Mammary epithelial cell (primary cell): ENCODE results near the gene WDFY3.

Experiments used
- CTCF ChIP-seq, 2 donors: IDR thresholded peaks in 1 of 2; conservative IDR thresholded peaks in 1 of 2; 2 replicates each; pipeline ENCODE4 v1.5.1; 2011 to 2012; ENCODE audit warnings: inconsistent platforms in 2 of 2, low read length in 2 of 2, mild to moderate bottlenecking in 2 of 2, control low read depth in 1 of 2, low read depth in 1 of 2; ENCODE audit not compliant: insufficient read depth in 1 of 2; ENCODE audit errors: extremely low read depth in 1 of 2
- EZH2 ChIP-seq: IDR thresholded peaks from 2 replicates; pipeline ENCODE4 v1.6.1; 2012; ENCODE audit warnings: low read length, inconsistent platforms, borderline replicate concordance

GRCh38 chr4:84684361-84684760 is 282.1 kb downstream of the WDFY3 start:
- TF ChIP-seq CTCF (conservative IDR thresholded peaks at IDR 0.05 in 1 of 2, IDR thresholded peaks at IDR 0.05 in 1 of 2; ENCODE audit: extremely low read depth in 1 of 2, insufficient read depth in 1 of 2, low read depth in 1 of 2, low read length in 2 of 2) (no peak), EZH2 (no peak)
